Fibroblast of lung (primary cell): ENCODE data around the gene BCL7A. TPM values are rescaled to one million over a fixed set of nuclear protein-coding genes. Genes with fewer than 3 reads are reported as not detected.

Experiments used
- DNase-seq, 2 donors: peaks; one replicate each; pipeline versions ENCODE4 v3.0.0 to v3.0.0-alpha.2; 2010; ENCODE audit warnings: low read depth in 2 of 2
- H2AFZ ChIP-seq: 2 replicates; pipeline ENCODE4 v1.5.1; 2012; ENCODE audit warnings: low read length, control low read depth, inconsistent platforms
- H3K27ac ChIP-seq: 2 replicates; pipeline ENCODE4 v1.5.1; 2011; ENCODE audit warnings: low read length, control low read depth; ENCODE audit not compliant: insufficient read depth
- H3K27me3 ChIP-seq: 2 replicates; pipeline ENCODE4 v1.5.1; 2011; ENCODE audit warnings: mild to moderate bottlenecking, low read length; ENCODE audit not compliant: control insufficient read depth, insufficient read depth
- H3K36me3 ChIP-seq: 2 replicates; pipeline ENCODE4 v1.5.1; 2011; ENCODE audit warnings: low read length; ENCODE audit not compliant: control insufficient read depth, insufficient read depth
- H3K4me1 ChIP-seq: 2 replicates; pipeline ENCODE4 v1.5.1; 2011; ENCODE audit warnings: low read length; ENCODE audit not compliant: control insufficient read depth, insufficient read depth; ENCODE audit errors: extremely low read depth
- H3K4me2 ChIP-seq: 2 replicates; pipeline ENCODE4 v1.5.1; 2011; ENCODE audit warnings: low read length, control low read depth; ENCODE audit not compliant: insufficient read depth; ENCODE audit errors: extremely low read depth
- H3K4me3 ChIP-seq, 4 experiments: fragments of 200-600 bp in 1 of 4; sonication (generic) in 1 of 4; replicated peaks in 1 of 4; 2 replicates each; pipeline ENCODE4 v1.5.1; 2011 to 2016; ENCODE audit warnings: low read length in 4 of 4, low read depth in 3 of 4, mild to moderate bottlenecking in 3 of 4, control low read depth in 2 of 4, inconsistent platforms in 1 of 4, mixed read lengths in 1 of 4; ENCODE audit not compliant: insufficient read depth in 1 of 4; ENCODE audit errors: control extremely low read depth in 1 of 4
- H3K79me2 ChIP-seq: 2 replicates; pipeline ENCODE4 v1.5.1; 2012; ENCODE audit warnings: mild to moderate bottlenecking, low read length, inconsistent platforms; ENCODE audit not compliant: control insufficient read depth, insufficient read depth
- H3K9ac ChIP-seq: 2 replicates; pipeline ENCODE4 v1.5.1; 2011; ENCODE audit warnings: mild to moderate bottlenecking, low read length, control low read depth; ENCODE audit not compliant: insufficient read depth
- H3K9me3 ChIP-seq: 2 replicates; pipeline ENCODE4 v1.5.1; 2012; ENCODE audit warnings: low read depth, low read length; ENCODE audit not compliant: control insufficient read depth, insufficient read depth
- H4K20me1 ChIP-seq: 2 replicates; pipeline ENCODE4 v1.5.1; 2011; ENCODE audit warnings: low read length; ENCODE audit not compliant: control insufficient read depth, insufficient read depth; ENCODE audit errors: extremely low read depth
- CTCF ChIP-seq, 2 donors: IDR thresholded peaks in 1 of 2; conservative IDR thresholded peaks in 1 of 2; 1 replicate in 1 of 2; 2 replicates in 1 of 2; pipeline ENCODE4 v1.5.1; 2011 to 2012; ENCODE audit warnings: low read length in 2 of 2, control low read depth in 1 of 2, inconsistent platforms in 1 of 2, low read depth in 1 of 2, mild to moderate bottlenecking in 1 of 2
- EZH2 ChIP-seq: IDR thresholded peaks from 2 replicates; pipeline ENCODE4 v1.5.1; 2012; ENCODE audit warnings: low read length, control low read depth, mild to moderate bottlenecking; ENCODE audit errors: missing control alignments
- polyA plus RNA-seq, 2 donors: library from polyadenylated mRNA; depleted of rRNA in 1 of 2; stranded (reverse) in 1 of 2; unstranded in 1 of 2; fragments of >200 nt; gene quantifications; 2 replicates each; pipeline ENCODE4 v1.2.1, GENCODE V29; 2011 to 2012; ENCODE audit warnings: missing spikeins in 1 of 2
- total RNA-seq: library from RNA; depleted of rRNA; stranded (reverse); fragments of >200 nt; gene quantifications from 2 replicates; pipeline ENCODE4 v1.2.1, GENCODE V29; 2014

BCL7A gene
- total and polyA plus RNA-seq, 2 donors (not counting 1 experiment from before 2014, with no cell fraction given): 3.8 to 7.4 TPM

GRCh38 chr12:121996050-121996944 lies 25.4 kb upstream of the BCL7A start:
- H3K79me2 ChIP-seq: no peaks in the 10 kb centered on the region
- no peaks in the 10 kb centered on the region for H3K27me3 ChIP-seq
- H3K9me3 ChIP-seq: no peaks in the 10 kb centered on the region
- H4K20me1 ChIP-seq: no peaks in the 10 kb centered on the region
- no peaks in the 10 kb centered on the region for H3K36me3 ChIP-seq
- no peak overlapping the region for H3K4me3 ChIP-seq
- H3K4me2 ChIP-seq: peak overlapping the region; percentile 15
- no peak for DNase-seq
- H3K9ac ChIP-seq: no peak overlapping the region
- no peak overlapping the region for H3K27ac ChIP-seq
- H3K4me1 ChIP-seq: peaks cover 14% of the 10 kb centered on the region
- TF ChIP-seq EZH2: no peak
- no peak for TF ChIP-seq CTCF (conservative IDR thresholded peaks at IDR 0.05 in 1 of 2, IDR thresholded peaks at IDR 0.05 in 1 of 2; ENCODE audit: low read depth in 1 of 2, low read length in 2 of 2)
- H2AFZ ChIP-seq: peak overlapping the region; percentile 27

- H3K9ac ChIP-seq: no peak overlapping the region
- peak overlapping the region; percentile 15 for H3K4me2 ChIP-seq
- H3K27ac ChIP-seq: no peak overlapping the region
- DNase-seq: peak in 1 of 2 donors; percentile 20
- H3K9me3 ChIP-seq: no peaks in the 10 kb centered on the region
- H3K27me3 ChIP-seq: no peaks in the 10 kb centered on the region
- H3K36me3 ChIP-seq: no peaks in the 10 kb centered on the region
- peaks cover 8% of the 10 kb centered on the region for H3K4me1 ChIP-seq
- H2AFZ ChIP-seq: peak overlapping the region; percentile 27
- TF ChIP-seq EZH2 (no peak), CTCF (conservative IDR thresholded peaks at IDR 0.05 in 1 of 2, IDR thresholded peaks at IDR 0.05 in 1 of 2; ENCODE audit: low read depth in 1 of 2, low read length in 2 of 2) (no peak)
- H4K20me1 ChIP-seq: no peaks in the 10 kb centered on the region
- H3K4me3 ChIP-seq: no peak overlapping the region
- no peaks in the 10 kb centered on the region for H3K79me2 ChIP-seq
These were observed 24.6 kb upstream of the BCL7A start for GRCh38 chr12:121996945-121997612.

- peaks cover 14% of the 10 kb centered on the region for H3K4me1 ChIP-seq
- no peaks in the 10 kb centered on the region for H3K27me3 ChIP-seq
- H3K4me2 ChIP-seq: no peak overlapping the region
- H4K20me1 ChIP-seq: no peaks in the 10 kb centered on the region
- H3K9me3 ChIP-seq: no peaks in the 10 kb centered on the region
- no peak overlapping the region for H3K9ac ChIP-seq
- DNase-seq: no peak
- TF ChIP-seq EZH2: no peak
- no peak for TF ChIP-seq CTCF (conservative IDR thresholded peaks at IDR 0.05 in 1 of 2, IDR thresholded peaks at IDR 0.05 in 1 of 2; ENCODE audit: low read depth in 1 of 2, low read length in 2 of 2)
- no peak overlapping the region for H2AFZ ChIP-seq
- H3K27ac ChIP-seq: no peak overlapping the region
- no peaks in the 10 kb centered on the region for H3K79me2 ChIP-seq
- no peaks in the 10 kb centered on the region for H3K36me3 ChIP-seq
- no peak overlapping the region for H3K4me3 ChIP-seq
These were observed 20.0 kb upstream of the BCL7A start for GRCh38 chr12:122001466-122002209.
